Activated CD4-positive, alpha-beta T cell treated with anti-CD3 and anti-CD28 coated beads for 4 hours (primary cell): ENCODE measurements around the gene ATP6V0B.
A peak's percentile ranks its signal among the peaks of the same experiment; 100 is the strongest.

Experiments used
- DNase-seq, 2 donors: peaks; one replicate each; pipeline ENCODE4 v3.0.0-alpha.2; 2020

ATP6V0B gene

GRCh38 chr1:43974443-43975248 lies at the start of gene ATP6V0B:
Gene ATP6V0B (plus strand): TSS chr1:43974960. CDS start chr1:43975041, 81 bp downstream.
- peak; percentile 94 for DNase-seq

GRCh38 chr1:43925846-43926245 lies 48.9 kb upstream of the ATP6V0B start:
- no peak for DNase-seq

GRCh38 chr1:43930168-43930948 lies 44.4 kb upstream of the ATP6V0B start:
- DNase-seq = peak in 1 of 2 donors; percentile 15

- no peak for DNase-seq
Observed at GRCh38 chr1:43930949-43931275, 43.8 kb upstream of the ATP6V0B start.

- DNase-seq = no peak
Observed at GRCh38 chr1:43931711-43932660, 42.8 kb upstream of the ATP6V0B start.

- DNase-seq = no peak
Observed at GRCh38 chr1:43932786-43933385, 41.9 kb upstream of the ATP6V0B start.

GRCh38 chr1:43933386-43934100 lies 41.2 kb upstream of the ATP6V0B start, which contains the start of gene ARTN:
Gene ARTN (plus strand): TSS chr1:43933801. CDS start chr1:43935657, 1,856 bp downstream.
- no peak for DNase-seq

- peak; percentile 27 to 42 for DNase-seq
Observed at GRCh38 chr1:43934101-43934985, 40.4 kb upstream of the ATP6V0B start.

- no peak for DNase-seq
Observed at GRCh38 chr1:43934986-43935324, 39.8 kb upstream of the ATP6V0B start.

GRCh38 chr1:43935711-43936427 lies 38.9 kb upstream of the ATP6V0B start:
- DNase-seq = no peak

- no peak for DNase-seq
Observed at GRCh38 chr1:43936431-43937151, 38.2 kb upstream of the ATP6V0B start.

- DNase-seq = no peak
Observed at GRCh38 chr1:43937179-43937865, 37.4 kb upstream of the ATP6V0B start.

- DNase-seq = no peak
Observed at GRCh38 chr1:43938383-43938782, 36.4 kb upstream of the ATP6V0B start.

- DNase-seq = no peak
Observed at GRCh38 chr1:43938892-43939587, 35.7 kb upstream of the ATP6V0B start.

- DNase-seq = no peak
Observed at GRCh38 chr1:43942411-43942810, 32.3 kb upstream of the ATP6V0B start.

GRCh38 chr1:43944860-43945259 lies 29.9 kb upstream of the ATP6V0B start:
- DNase-seq = no peak

GRCh38 chr1:43945674-43946235 lies 29.0 kb upstream of the ATP6V0B start:
- no peak for DNase-seq
